Body of pancreas (tissue), 4 donors: ENCODE measurements around the gene TUBB2B. TPM values are rescaled to one million over a fixed set of nuclear protein-coding genes. Genes with fewer than 3 reads are reported as not detected.

Experiments
- ATAC-seq: fragments of 150-250 bp; one replicate; pipeline ENCODE4 v1.9.1; 2016
- DNase-seq, 4 donors: peaks; one replicate each; pipeline ENCODE4 v3.0.0-alpha.2; 2019
- H3K27ac ChIP-seq, 4 donors: fragments of 200-600 bp; sonication (generic); 1 replicate in 3 of 4; 2 replicates in 1 of 4; pipeline versions ENCODE4 v1.5.1 to v1.6.1; 2016 to 2019; ENCODE audit warnings: mild to moderate bottlenecking in 1 of 4, mixed read lengths in 1 of 4, moderate library complexity in 1 of 4
- H3K27me3 ChIP-seq, 2 donors: fragments of 200-600 bp; sonication (generic); one replicate each; pipeline ENCODE4 v1.6.0; 2016; ENCODE audit warnings: mild to moderate bottlenecking in 1 of 2
- H3K36me3 ChIP-seq, 2 donors: fragments of 200-600 bp; sonication (generic); replicated peaks in 1 of 2; 2 replicates each; pipeline ENCODE4 v1.5.1; 2016; ENCODE audit warnings: low read depth in 2 of 2; ENCODE audit not compliant: insufficient read depth in 1 of 2
- H3K4me1 ChIP-seq: fragments of 200-600 bp; sonication (generic); one replicate; pipeline ENCODE4 v1.6.0; 2016
- H3K4me3 ChIP-seq, 2 donors: fragments of 200-600 bp; sonication (generic); 1 replicate in 1 of 2; 2 replicates in 1 of 2; pipeline ENCODE4 v1.5.1; 2016 to 2019
- H3K9me3 ChIP-seq, 3 donors: fragments of 200-600 bp; sonication (generic); 1 replicate in 2 of 3; 2 replicates in 1 of 3; pipeline ENCODE4 v1.5.1; 2016
- CTCF ChIP-seq, 7 experiments: fragments of 450-650 bp in 4 of 7; fragments of 200-600 bp in 3 of 7; sonication (generic) in 3 of 7; IDR thresholded peaks; one replicate each; pipeline ENCODE4 v1.5.1; 2016 to 2019; ENCODE audit warnings: antibody characterized with exemption in 7 of 7
- POLR2A ChIP-seq, 3 donors: fragments of 450-650 bp; IDR thresholded peaks; one replicate each; pipeline ENCODE4 v1.6.1; 2016; ENCODE audit warnings: antibody characterized with exemption in 3 of 3, mild to moderate bottlenecking in 2 of 3
- WGBS, 2 donors: methylation state at CpG; one replicate each; pipeline ENCODE4 v1.1.5; 2017; 5-methylcytosine and 5-hydroxymethylcytosine counted together
- intact Hi-C: fragments of 100-400 bp; cut with DNase I; formaldehyde crosslinking; loops from one replicate; pipeline ENCODE4 v1.15.1; 2023
- total RNA-seq, 2 donors: library from RNA; depleted of rRNA; stranded (reverse); fragments of >200 nt; gene quantifications; one replicate each; pipeline ENCODE4 v1.1.0, GENCODE V29; 2016

Gene TUBB2B
- total RNA-seq, 2 donors from 2014 or later = 1.3 to 10.6 TPM

- intact Hi-C loops = loop anchor here (5.0 to 10.0 kb wide), 2 partner anchors 88 to 131 kb away; no protein-coding TSS in a partner anchor
- no peak overlapping the region for H3K4me3 ChIP-seq
- H3K27me3 ChIP-seq = no peaks in the 10 kb centered on the region
- no peak for DNase-seq
- H3K36me3 ChIP-seq = no peaks in the 10 kb centered on the region
- H3K27ac ChIP-seq = no peak overlapping the region
- H3K4me1 ChIP-seq = peaks cover 11% of the 10 kb centered on the region
- no peak for TF ChIP-seq CTCF (IDR thresholded peaks at IDR 0.05)
- TF ChIP-seq POLR2A (IDR thresholded peaks at IDR 0.05) = no peak
- ATAC-seq = no peak
- 89 to 94% methylated on average over 21 to 22 of the region's 22 CpGs for WGBS, 2 donors
- no peaks in the 10 kb centered on the region for H3K9me3 ChIP-seq
Measured at GRCh38 chr6:3252861-3253596, 25.6 kb upstream of the TUBB2B start.

GRCh38 chr6:3252369-3252768 lies 24.9 kb upstream of the TUBB2B start:
- WGBS, 2 donors = 86 to 87% methylated on average over 10 of the region's 10 CpGs
- H3K27ac ChIP-seq = no peak overlapping the region
- no peak for TF ChIP-seq CTCF (IDR thresholded peaks at IDR 0.05)
- TF ChIP-seq POLR2A (IDR thresholded peaks at IDR 0.05) = no peak
- no peaks in the 10 kb centered on the region for H3K36me3 ChIP-seq
- no peak for ATAC-seq
- intact Hi-C loops = loop anchor here (5.0 to 10.0 kb wide), 2 partner anchors 88 to 130 kb away; no protein-coding TSS in a partner anchor
- no peaks in the 10 kb centered on the region for H3K27me3 ChIP-seq
- H3K4me3 ChIP-seq = no peak overlapping the region
- H3K4me1 ChIP-seq = peaks cover 11% of the 10 kb centered on the region
- no peak for DNase-seq
- no peaks in the 10 kb centered on the region for H3K9me3 ChIP-seq

- H3K9me3 ChIP-seq = no peaks in the 10 kb centered on the region
- no peaks in the 10 kb centered on the region for H3K36me3 ChIP-seq
- WGBS, 2 donors = 30 to 31% methylated on average over 20 of the region's 20 CpGs
- peak; percentile 93 for ATAC-seq
- H3K4me3 ChIP-seq = no peak overlapping the region
- peaks cover 11% of the 10 kb centered on the region for H3K4me1 ChIP-seq
- intact Hi-C loops = loop anchor here (5.0 to 10.0 kb wide), 2 partner anchors 87 to 129 kb away; no protein-coding TSS in a partner anchor
- no peak overlapping the region for H3K27ac ChIP-seq
- DNase-seq = peak; percentile 83 to 88 (median 86)
- TF ChIP-seq POLR2A (IDR thresholded peaks at IDR 0.05) (no peak), CTCF (IDR thresholded peaks at IDR 0.05) (peak; percentile 94 to 98 (median 97))
- no peaks in the 10 kb centered on the region for H3K27me3 ChIP-seq
Measured at GRCh38 chr6:3251462-3252314, 24.2 kb upstream of the TUBB2B start.

GRCh38 chr6:3250231-3250675 lies 22.8 kb upstream of the TUBB2B start:
- intact Hi-C loops = loop anchor here (5.0 to 10.0 kb wide), 2 partner anchors 85 to 128 kb away; no protein-coding TSS in a partner anchor
- no peak for TF ChIP-seq POLR2A (IDR thresholded peaks at IDR 0.05)
- no peak for TF ChIP-seq CTCF (IDR thresholded peaks at IDR 0.05)
- WGBS, 2 donors = 87 to 90% methylated on average over 9 of the region's 9 CpGs

More at GRCh38 chr6:3250231-3250675, 22.8 kb upstream of the TUBB2B start:
- H3K36me3 ChIP-seq = no peaks in the 10 kb centered on the region
- no peaks in the 10 kb centered on the region for H3K9me3 ChIP-seq
- no peak overlapping the region for H3K4me3 ChIP-seq
- peaks cover 11% of the 10 kb centered on the region for H3K4me1 ChIP-seq
- no peak for ATAC-seq
- no peaks in the 10 kb centered on the region for H3K27me3 ChIP-seq
- H3K27ac ChIP-seq = no peak overlapping the region
- no peak for DNase-seq
